Activated CD8-positive, alpha-beta memory T cell treated with anti-CD3 and anti-CD28 coated beads, Interleukin-2, amount 50 U/mL, for 48 hours (primary cell): Measurements from ENCODE around the gene SLC12A7.
"Not testable (repeated sequence)": the region's sequence is repeated elsewhere in the genome, so short reads cannot be mapped to it uniquely, and the experiment has no call there.

Source experiments
- DNase-seq: peaks from one replicate; pipeline ENCODE4 v3.0.0-alpha.2; 2020

SLC12A7 gene

DNA sequence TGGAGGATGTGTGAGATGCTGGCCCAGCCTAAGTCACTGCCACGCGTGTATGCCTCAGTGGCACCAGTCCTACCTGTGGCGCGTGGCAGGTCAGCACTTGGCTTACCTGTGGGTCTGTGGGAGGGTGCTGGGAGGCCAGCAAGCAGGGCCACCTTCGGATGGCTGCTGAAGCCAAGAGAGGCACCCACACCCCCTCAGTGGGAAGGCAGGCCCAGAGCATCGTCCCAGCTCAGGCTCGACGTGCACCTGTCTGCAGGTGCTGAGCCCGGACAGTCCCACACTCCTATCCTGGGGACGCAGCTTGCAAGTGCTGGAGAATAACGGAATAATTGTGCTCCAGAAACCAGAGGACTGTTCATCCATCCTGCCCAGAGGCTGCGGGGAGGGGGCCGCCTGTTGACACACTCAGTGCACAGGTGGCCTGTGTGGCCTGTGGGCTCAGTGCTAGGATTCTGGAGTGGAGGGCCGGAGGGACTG, 79.3 kb downstream of the SLC12A7 start:
- no peak for DNase-seq

GRCh38 chr5:1032011-1032410, 79.9 kb downstream of the SLC12A7 start:
- no peak for DNase-seq

- no peak for DNase-seq
Measured at GRCh38 chr5:1031306-1031959, 80.4 kb downstream of the SLC12A7 start.

DNA sequence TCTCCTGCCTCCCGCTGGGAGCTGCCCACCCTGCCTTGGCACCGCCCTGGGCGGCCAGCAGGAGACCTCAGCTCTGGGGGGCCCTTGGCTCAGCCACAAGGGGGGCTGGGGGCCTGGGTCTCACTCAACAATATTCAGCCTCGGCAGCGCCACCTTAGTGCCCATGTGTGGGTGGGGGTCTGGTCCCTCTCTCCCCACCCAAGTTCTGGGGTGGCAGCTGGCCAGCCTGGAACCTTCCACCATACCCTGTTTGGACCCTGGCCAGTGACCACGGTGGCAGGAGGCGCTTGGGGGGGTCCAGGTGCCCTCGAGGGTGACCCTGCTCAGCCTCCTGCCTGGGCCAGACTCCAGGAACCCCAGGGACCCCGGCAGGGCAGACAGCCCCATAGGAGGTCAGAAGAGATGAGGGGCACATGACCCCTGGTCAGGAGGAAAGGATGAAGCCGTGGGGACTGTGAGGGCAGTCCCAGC, 81.0 kb downstream of the SLC12A7 start:
- DNase-seq = no peak

- DNase-seq = no peak
Measured at GRCh38 chr5:1029945-1030625, 81.8 kb downstream of the SLC12A7 start.

DNA sequence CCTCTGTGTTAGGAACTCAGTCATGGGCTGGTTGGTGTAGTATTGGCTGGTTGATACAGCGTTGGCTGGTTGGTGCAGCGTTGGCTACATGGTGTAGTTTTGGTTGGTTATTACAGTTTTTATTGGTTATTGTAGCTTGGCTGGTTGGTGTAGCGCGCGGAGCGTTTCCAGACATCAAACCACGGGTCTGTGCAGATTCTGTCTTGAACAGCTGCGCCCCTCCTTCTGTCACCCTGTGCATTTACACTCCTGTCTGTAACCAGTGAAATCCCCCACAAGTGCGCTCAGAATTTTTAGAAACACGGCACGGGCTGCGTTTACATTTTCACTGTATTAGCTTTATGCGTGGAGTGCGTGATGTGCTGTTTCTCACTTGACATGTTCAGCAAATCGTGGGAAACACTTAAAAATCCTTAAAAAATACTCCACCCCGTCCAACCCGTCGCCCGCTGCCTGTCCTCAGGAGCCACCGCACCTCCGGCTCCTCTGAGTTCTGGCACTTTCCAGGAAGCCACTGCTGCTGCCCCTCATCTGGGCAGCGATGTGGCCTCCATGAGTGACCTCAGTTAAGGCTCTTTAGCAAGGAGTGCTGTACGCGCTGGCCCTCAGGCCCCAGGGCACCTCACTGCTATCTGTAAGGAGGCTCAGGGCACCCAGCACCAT, 82.5 kb downstream of the SLC12A7 start:
- no peak for DNase-seq

DNA sequence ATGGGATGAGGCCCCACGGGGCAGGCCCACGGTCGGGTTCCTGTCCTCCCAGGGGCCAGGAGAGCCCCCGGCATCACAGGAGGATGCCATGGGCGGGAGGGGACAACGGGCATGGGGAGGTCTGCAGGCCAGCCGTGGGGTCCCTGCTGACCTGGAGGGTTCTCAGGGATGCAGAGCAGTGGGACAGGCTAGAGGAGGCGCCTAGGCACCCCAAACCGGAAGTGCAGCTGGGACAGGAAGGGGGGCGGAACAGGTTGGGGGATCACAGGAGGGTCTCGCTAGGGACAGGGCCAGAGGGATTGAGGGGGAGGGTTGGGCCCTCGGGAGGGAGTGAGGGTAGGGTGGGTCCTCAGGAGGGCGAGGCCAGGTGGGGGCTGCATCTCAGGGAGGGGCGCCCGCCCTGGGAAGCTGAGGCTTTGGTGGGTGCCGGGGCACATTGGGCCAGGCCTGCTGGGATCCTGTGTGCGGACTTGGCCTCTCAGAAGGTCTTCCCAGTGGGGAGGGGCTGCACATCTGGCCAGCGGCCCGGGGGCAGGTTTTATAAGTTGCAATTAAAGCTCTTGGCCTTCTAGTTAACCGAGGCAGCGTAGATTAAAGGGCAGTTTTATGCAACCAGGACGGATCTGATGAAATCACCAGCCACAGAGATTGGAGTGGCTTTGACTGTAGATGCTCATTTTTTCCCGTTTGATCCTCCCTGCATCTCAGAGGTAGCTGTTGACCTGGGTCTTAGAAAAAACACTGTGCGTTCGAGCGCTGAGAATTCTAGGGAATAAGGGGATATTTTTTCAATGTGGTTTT, 83.2 kb downstream of the SLC12A7 start:
- no peak for DNase-seq

DNA sequence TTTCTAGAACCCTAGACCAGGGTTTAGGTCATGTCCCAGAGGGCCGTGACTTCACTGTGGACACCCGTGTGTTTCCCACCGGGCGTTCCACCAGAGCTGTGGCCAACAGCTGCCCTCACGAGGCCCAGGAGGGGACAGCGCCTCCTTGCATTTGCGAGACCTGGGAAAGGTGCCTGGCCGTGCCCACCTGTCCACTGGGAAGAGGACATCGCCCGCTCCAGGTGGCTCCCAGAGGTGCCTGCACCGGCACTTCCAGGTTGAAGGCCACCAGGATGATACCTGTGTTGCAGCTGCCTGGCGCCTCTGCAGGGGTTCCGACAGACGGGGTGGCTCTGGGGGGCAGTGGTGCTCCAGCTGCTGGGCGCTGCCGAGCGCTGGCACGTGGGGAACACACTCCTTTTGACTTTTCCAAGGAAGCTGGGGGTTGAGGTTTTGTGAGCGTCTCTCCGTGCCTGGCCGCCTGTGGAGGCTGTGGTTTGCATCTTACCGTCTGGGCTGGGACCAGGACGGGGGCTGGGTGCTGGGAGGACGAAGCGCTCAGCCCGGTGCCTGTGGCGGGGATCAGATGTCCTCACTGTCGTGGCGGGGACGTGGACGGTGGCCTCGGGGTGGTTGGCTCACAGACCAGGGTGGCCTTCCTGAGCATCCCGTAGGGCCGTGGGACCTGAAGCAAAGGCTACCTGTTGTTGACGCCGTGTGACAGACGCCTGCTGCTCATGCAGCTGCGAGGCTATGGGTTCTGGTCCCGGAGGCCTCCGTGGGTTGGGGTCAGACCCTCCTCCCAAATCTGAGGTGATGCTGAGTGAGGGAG, 84.0 kb downstream of the SLC12A7 start:
- DNase-seq = no peak

DNA sequence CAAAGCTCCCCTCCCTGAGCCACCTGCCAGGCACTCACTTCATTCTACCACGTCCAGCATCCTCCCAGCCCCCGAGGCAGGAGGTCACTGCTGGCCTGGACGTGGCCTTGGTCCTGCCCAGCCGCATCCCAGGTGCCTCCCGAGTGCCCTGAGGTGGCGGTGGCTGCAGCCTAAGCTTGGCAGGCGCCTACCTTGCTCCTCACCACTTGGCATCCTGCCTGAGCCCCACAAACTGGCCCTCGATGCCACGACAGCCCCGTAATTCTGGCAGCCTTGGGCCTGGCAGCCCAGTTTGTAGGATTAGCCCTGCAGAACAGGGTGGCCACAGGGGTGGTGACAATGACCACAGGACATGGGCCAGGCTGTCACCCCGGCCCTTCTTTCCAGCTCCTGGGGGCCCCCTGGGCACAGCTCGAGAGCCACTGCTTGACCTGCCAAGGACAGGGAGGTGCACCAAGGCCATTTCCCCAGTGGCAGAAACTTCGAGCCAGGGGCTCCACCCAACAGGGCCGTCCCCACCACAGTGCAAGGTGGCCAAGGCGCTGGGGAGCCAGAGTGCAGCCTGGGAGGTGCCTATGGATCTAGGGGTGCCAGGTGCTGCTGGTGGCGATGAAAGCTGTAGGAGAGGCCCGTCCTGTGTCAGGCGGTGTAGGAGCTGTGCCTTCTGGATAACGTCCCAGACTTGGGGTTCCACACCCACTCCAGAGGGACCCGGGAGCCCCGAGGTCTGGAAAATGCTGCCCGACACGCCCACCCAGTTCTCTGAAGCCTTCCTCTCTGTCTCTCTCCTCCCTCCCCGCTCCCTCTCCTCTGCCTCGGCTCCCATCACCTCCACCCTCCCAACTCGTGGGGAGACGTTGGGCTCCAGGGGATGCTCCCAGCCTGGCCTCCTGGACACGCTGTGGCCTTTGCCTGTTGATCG, 84.9 kb downstream of the SLC12A7 start:
- no peak for DNase-seq

DNA sequence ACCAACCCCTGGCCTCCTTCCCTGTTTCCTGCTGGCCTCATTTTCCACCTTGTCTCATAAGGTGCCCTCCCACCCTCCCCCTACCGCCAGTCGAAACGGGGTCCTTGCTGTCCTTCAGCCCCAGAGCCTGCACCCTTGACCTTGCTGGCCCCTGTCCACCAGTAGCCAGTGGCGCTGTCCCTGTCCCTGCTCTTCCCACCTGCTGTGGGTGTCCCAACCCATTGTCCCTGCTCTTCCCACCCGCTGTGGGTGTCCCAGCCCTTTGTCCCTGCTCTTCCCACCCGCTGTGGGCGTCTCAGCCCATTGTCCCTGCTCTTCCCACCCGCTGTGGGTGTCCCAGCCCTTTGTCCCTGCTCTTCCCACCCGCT, 89.9 kb downstream of the SLC12A7 start:
- DNase-seq = not testable (repeated sequence)

GRCh38 chr5:1021136-1021968, 90.5 kb downstream of the SLC12A7 start:
- DNase-seq = no peak

DNA sequence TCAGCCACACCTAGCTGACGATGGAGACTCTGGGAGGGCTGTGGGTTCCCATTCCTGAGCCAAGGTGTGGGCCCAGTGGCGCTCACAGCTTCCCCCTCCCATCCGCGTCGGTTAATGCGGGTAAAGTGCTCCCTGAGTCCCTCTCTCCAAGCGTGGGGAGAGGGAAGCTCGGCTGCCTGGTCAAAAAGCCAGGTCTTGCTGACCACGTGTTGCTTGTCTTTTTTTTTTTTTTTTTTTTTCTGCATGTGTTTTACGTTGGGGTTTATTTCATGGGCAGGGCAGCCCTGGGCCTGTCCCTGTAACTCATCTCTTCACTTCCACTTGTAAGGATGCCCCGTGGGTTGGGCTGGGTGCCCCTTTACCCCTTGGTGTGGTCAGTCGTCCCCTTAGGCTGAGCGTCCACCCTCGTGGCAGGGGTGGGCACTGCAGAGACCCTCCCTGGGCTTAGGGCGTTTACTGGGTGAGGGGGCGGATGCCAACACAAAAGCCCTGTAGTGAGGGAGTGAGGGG, 91.4 kb downstream of the SLC12A7 start:
- DNase-seq = no peak

DNA sequence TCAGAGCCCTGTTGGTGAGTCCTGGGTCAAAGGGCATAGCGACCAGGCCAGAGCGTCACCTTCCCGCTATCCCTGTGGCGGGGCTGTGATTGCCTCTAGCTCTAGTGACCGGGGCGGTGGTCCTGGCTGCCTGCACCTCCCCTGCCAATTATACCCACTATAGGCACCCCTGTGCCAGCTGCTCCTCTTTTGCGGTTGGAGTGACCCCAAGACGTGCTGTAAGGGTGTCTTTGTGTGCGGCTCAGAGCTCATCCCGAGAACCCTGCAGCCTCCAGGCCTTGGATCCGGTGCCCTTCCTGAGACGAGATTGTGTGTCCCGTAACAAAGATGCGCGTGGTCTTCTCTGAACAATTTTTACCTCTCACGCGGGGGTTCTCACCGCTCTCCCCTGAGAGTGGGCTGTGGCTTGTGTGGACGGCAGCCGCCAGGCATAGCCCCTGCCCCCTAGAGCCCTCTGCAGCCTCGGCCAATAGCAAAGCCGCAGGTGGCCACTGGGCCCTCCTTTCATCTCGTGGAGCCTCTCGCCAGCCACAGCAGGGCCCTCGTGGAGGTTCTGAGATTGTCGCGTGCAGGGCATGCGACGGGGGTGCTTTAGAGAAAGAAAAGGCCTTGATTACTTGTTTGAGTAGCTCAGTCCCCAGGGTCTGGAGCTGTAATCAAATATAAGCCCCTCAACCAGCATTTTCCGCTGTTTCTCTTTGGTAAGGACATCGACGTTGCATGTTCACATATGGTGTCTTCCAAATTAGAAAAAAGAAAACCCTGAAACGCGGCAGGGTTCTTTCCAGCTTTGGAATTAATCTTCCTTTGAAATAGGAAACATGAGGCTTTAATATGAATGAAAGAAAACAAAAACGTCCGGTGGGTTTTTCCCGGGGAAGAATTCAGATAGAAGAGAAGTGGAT, 92.6 kb downstream of the SLC12A7 start:
- no peak for DNase-seq

- no peak for DNase-seq
Measured at GRCh38 chr5:1018596-1018995, 93.3 kb downstream of the SLC12A7 start.

GRCh38 chr5:1017691-1018455, 94.0 kb downstream of the SLC12A7 start:
- DNase-seq = no peak

DNA sequence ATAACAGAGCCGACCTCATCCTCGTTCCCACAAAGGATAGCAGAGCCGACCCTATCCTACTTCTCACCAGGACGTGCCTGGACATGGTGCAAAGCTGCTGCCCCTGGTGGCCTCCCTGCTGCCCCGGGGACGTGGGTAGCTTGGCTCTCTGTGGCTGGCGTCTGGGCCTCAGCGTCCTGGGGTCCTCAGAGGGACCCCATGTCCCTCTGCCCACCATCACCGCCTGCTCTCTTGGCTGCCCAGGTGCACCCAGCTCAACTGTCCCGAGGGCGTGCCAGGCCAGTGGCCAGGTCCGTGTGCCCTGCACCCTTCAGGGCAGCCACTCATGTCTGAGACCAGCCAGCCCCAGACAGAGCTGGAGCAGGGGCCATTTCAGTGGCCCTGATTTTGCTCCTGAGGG, 94.8 kb downstream of the SLC12A7 start:
- DNase-seq = no peak

GRCh38 chr5:1016476-1016875, 95.4 kb downstream of the SLC12A7 start:
- DNase-seq = no peak

- no peak for DNase-seq
Measured at GRCh38 chr5:1016036-1016435, 95.8 kb downstream of the SLC12A7 start.
